ENCODE results near the gene SPAG7. TPM values are rescaled to one million over a fixed set of nuclear protein-coding genes. Genes with fewer than 3 reads are reported as not detected.
A peak's percentile ranks its signal among the peaks of the same experiment; 100 is the strongest.

Gene SPAG7
- total RNA-seq, 2 experiments from 2014 or later: 62.7 to 62.9 TPM

DNA sequence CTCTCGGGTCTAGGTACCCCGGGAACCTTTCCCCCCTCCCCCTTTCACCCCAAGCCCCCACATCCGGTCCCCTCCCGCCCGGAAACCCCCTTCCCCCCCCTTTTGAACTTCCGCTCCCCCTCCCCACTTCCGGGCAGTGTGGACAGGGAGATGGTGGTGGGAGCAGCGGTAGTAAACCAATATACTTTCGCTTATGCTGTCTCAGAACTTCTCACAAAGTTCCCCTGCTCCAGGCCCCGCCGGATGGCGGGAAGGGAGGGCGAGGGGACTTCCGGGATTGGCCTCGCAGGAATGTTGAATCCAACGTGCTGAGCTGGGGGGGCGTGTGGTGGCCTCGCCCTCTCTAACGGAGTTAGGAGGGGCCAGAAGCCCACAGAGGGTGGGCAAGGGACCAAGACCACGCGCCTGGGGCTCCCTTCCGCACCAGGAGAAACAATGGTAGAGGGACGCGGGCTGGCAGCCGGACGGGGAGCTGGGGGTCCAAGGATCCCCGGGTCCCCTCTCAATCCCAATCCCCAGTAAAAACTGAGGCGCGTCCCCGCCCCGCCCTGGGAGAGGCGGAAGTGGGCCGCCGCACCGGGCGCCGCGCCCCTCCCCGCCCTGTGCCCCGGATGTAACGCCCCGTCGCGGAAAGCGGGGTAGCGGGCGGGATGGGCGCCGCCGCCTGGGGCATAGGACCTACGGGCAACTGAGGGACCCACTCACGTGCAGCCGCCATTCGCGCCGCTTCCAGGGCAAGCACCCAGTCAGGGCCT is 20.0 kb downstream of the SPAG7 start:
- Mint-ChIP-seq H3K36me3 (ENCODE audit: low read depth) (peaks cover 50% of the 10 kb centered on the region), H3K27ac (peak overlapping the region; percentile 99), H3K27me3 (no peaks in the 10 kb centered on the region), H3K9me3 (no peaks in the 10 kb centered on the region), H3K4me3 (peak overlapping the region; percentile 97), H3K4me1 (ENCODE audit: low read depth) (peaks cover 45% of the 10 kb centered on the region)
- ChIA-PET CTCF (interaction anchor here (2.2 to 2.8 kb wide), 2 partner anchors 20 to 22 kb away, joined by 8 read pairs; partner anchors contain the start of gene SPAG7), POLR2A (interaction anchor here (0.6 to 20.8 kb wide), 15 partner anchors 8 to 705 kb away, joined by 3 to 627 read pairs (median 6); partner anchors contain the start of genes C17orf107, CAMTA2, CHRNE and INCA1)
- no peak for TF ChIP-seq CTCF (IDR thresholded peaks at IDR 0.05)
- intact Hi-C loops (cut with micrococcal nuclease): loop anchor here (1.0 kb wide), 1 partner anchor 22 kb away; no protein-coding TSS in a partner anchor
- DNase-seq: peak; percentile 80
- ATAC-seq: peak; percentile 8

GRCh38 chr17:4947010-4947410 is 20.6 kb downstream of the SPAG7 start:
- TF ChIP-seq CTCF (IDR thresholded peaks at IDR 0.05): no peak
- DNase-seq: no peak
- ChIA-PET POLR2A (interaction anchor here (1.1 to 20.8 kb wide), 10 partner anchors 8 to 83 kb away, joined by 4 to 627 read pairs (median 10); partner anchors contain the start of genes C17orf107, CAMTA2, CHRNE and INCA1), CTCF (interaction anchor here (1.4 to 2.8 kb wide), 4 partner anchors 20 to 44 kb away, joined by 3 to 8 read pairs (median 6); partner anchors contain the start of genes CHRNE and SPAG7)
- no peaks in the 10 kb centered on the region for H3K27me3 Mint-ChIP-seq
- no peaks in the 10 kb centered on the region for H3K9me3 Mint-ChIP-seq
- H3K4me3 Mint-ChIP-seq: peak overlapping the region; percentile 97
- H3K27ac Mint-ChIP-seq: peak overlapping the region; percentile 99
- intact Hi-C loops (cut with micrococcal nuclease): loop anchor here (1.0 kb wide), 1 partner anchor 22 kb away; no protein-coding TSS in a partner anchor
- H3K4me1 Mint-ChIP-seq (ENCODE audit: low read depth): peaks cover 51% of the 10 kb centered on the region
- peaks cover 56% of the 10 kb centered on the region for H3K36me3 Mint-ChIP-seq (ENCODE audit: low read depth)
- no peak for ATAC-seq

- no peak for TF ChIP-seq CTCF (IDR thresholded peaks at IDR 0.05)
- peak overlapping the region; percentile 99 for H3K27ac Mint-ChIP-seq
- CTCF ChIA-PET: interaction anchor here (0.7 to 2.8 kb wide), 5 partner anchors 21 to 84 kb away, joined by 3 to 8 read pairs (median 5); partner anchors contain the start of genes CHRNE and SPAG7
- POLR2A ChIA-PET: interaction anchor here (1.0 to 20.8 kb wide), 9 partner anchors 7 to 84 kb away, joined by 3 to 627 read pairs (median 11); partner anchors contain the start of genes C17orf107, CAMTA2, INCA1 and KIF1C
- peaks cover 52% of the 10 kb centered on the region for H3K4me1 Mint-ChIP-seq (ENCODE audit: low read depth)
- H3K4me3 Mint-ChIP-seq: peak overlapping the region; percentile 97
- H3K27me3 Mint-ChIP-seq: no peaks in the 10 kb centered on the region
- ATAC-seq (no peak), DNase-seq (no peak)
- intact Hi-C loops (cut with micrococcal nuclease): no loop called here
- H3K36me3 Mint-ChIP-seq (ENCODE audit: low read depth): peaks cover 62% of the 10 kb centered on the region
- H3K9me3 Mint-ChIP-seq: no peaks in the 10 kb centered on the region
Measured at GRCh38 chr17:4946312-4946976, 21.2 kb downstream of the SPAG7 start.

GRCh38 chr17:4945944-4946280 is 21.7 kb downstream of the SPAG7 start:
- CTCF ChIA-PET: interaction anchor here (0.7 to 2.8 kb wide), 5 partner anchors 21 to 85 kb away, joined by 3 to 8 read pairs (median 5); partner anchors contain the start of genes CHRNE and SPAG7
- Mint-ChIP-seq H3K4me3 (peak overlapping the region; percentile 97), H3K27ac (peak overlapping the region; percentile 99), H3K36me3 (ENCODE audit: low read depth) (peaks cover 67% of the 10 kb centered on the region), H3K9me3 (no peaks in the 10 kb centered on the region), H3K4me1 (ENCODE audit: low read depth) (peaks cover 48% of the 10 kb centered on the region), H3K27me3 (no peaks in the 10 kb centered on the region)
- POLR2A ChIA-PET: interaction anchor here (1.0 to 20.8 kb wide), 8 partner anchors 9 to 85 kb away, joined by 3 to 627 read pairs (median 8); partner anchors contain the start of genes CAMTA2, INCA1, KIF1C and SPAG7
- intact Hi-C loops (cut with micrococcal nuclease): loop anchor here (2.0 kb wide), 1 partner anchor 21 kb away; the partner anchor contains the start of gene SPAG7
- no peak for DNase-seq
- no peak for ATAC-seq
- TF ChIP-seq CTCF (IDR thresholded peaks at IDR 0.05): no peak
